Lower lobe of right lung (tissue), 2 donors: ENCODE measurements around the gene METTL22. TPM values are rescaled to one million over a fixed set of nuclear protein-coding genes. Genes with fewer than 3 reads are reported as not detected.

Experiments
- ATAC-seq, 2 donors: fragments of 200-7000 bp; cut with Tn5 transposase; one replicate each; pipeline ENCODE4 v1.9.1; 2020 to 2022; ENCODE audit warnings: mild to moderate bottlenecking in 2 of 2, moderate library complexity in 2 of 2
- DNase-seq: peaks from one replicate; pipeline ENCODE4 v3.0.0-alpha.2; 2020
- H3K27ac ChIP-seq: fragments of 200-600 bp; one replicate; pipeline ENCODE4 v1.8.0; 2022
- H3K27me3 ChIP-seq: fragments of 200-600 bp; one replicate; pipeline ENCODE4 v1.8.0; 2022; ENCODE audit warnings: low read depth
- H3K36me3 ChIP-seq: fragments of 200-600 bp; one replicate; pipeline ENCODE4 v1.8.0; 2022; ENCODE audit warnings: mild to moderate bottlenecking
- H3K4me1 ChIP-seq: fragments of 200-600 bp; one replicate; pipeline ENCODE4 v1.8.0; 2022
- H3K4me3 ChIP-seq: fragments of 200-600 bp; one replicate; pipeline ENCODE4 v1.8.0; 2022; ENCODE audit warnings: mild to moderate bottlenecking
- H3K9me3 ChIP-seq: fragments of 200-600 bp; one replicate; pipeline ENCODE4 v1.8.0; 2022
- intact Hi-C: fragments of 100-400 bp; cut with DNase I; formaldehyde crosslinking; loops from one replicate; pipeline ENCODE4 v1.11.0; 2022
- total RNA-seq: library from RNA; stranded (reverse); fragmentation: NEBNext Ultra II Directional; extraction: Animal tissue kit (Norgen Biotek cat#: 25700); gene quantifications from one replicate; pipeline ENCODE4 v1.2.1, GENCODE V29; 2021
- TF ChIP-seq, protein P1 (sequence below): fragments of 200-600 bp; IDR thresholded peaks from one replicate; pipeline ENCODE4 v1.8.0; 2022; ENCODE audit warnings: antibody characterized with exemption, mild to moderate bottlenecking
- donor health status: DM: no; HTN: yes; CAD: no; lungs with severe emphysema.

The METTL22 gene
- total RNA-seq, 1 donor from 2014 or later = 43.5 TPM

DNA sequence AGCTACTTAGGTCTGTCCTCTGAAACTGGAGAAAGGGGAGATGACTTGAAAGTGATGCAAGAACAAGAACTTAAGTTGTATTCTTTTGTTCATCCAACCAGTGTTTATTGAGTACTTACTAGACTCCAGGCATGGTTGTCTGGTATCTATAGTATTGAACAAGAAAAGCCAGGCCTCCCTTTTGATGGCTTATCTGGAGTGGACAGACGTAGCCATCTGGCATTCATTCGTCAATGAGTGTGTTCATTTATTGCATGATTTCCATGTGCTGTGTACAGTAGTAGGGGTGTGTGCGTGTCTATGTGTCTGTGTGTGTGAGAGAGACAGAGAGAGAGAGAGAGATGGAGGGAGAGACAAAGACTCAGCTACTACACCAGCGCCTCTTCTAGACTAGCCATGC is 62.1 kb downstream of the METTL22 start:
- Histone ChIP-seq H3K4me1 (no peaks in the 10 kb centered on the region), H3K27ac (no peak overlapping the region), H3K9me3 (no peaks in the 10 kb centered on the region), H3K4me3 (no peak overlapping the region), H3K36me3 (no peaks in the 10 kb centered on the region), H3K27me3 (no peaks in the 10 kb centered on the region)
- ATAC-seq = no peak
- TF ChIP-seq, protein P1, sequence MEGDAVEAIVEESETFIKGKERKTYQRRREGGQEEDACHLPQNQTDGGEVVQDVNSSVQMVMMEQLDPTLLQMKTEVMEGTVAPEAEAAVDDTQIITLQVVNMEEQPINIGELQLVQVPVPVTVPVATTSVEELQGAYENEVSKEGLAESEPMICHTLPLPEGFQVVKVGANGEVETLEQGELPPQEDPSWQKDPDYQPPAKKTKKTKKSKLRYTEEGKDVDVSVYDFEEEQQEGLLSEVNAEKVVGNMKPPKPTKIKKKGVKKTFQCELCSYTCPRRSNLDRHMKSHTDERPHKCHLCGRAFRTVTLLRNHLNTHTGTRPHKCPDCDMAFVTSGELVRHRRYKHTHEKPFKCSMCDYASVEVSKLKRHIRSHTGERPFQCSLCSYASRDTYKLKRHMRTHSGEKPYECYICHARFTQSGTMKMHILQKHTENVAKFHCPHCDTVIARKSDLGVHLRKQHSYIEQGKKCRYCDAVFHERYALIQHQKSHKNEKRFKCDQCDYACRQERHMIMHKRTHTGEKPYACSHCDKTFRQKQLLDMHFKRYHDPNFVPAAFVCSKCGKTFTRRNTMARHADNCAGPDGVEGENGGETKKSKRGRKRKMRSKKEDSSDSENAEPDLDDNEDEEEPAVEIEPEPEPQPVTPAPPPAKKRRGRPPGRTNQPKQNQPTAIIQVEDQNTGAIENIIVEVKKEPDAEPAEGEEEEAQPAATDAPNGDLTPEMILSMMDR = no peak
- no peak for DNase-seq
- intact Hi-C loops = no loop called here

GRCh38 chr16:8685617-8686016 is 64.1 kb downstream of the METTL22 start:
- Histone ChIP-seq H3K9me3 (peaks cover 12% of the 10 kb centered on the region), H3K27ac (no peak overlapping the region), H3K4me3 (no peak overlapping the region), H3K36me3 (no peaks in the 10 kb centered on the region), H3K27me3 (no peaks in the 10 kb centered on the region), H3K4me1 (no peaks in the 10 kb centered on the region)
- TF ChIP-seq, protein P1 = no peak
- intact Hi-C loops = no loop called here
- DNase-seq (no peak), ATAC-seq (no peak)

GRCh38 chr16:8686031-8686621 is 64.6 kb downstream of the METTL22 start:
- Histone ChIP-seq H3K9me3 (peaks cover 12% of the 10 kb centered on the region), H3K4me1 (no peaks in the 10 kb centered on the region), H3K36me3 (no peaks in the 10 kb centered on the region), H3K27ac (no peak overlapping the region), H3K4me3 (no peak overlapping the region), H3K27me3 (no peaks in the 10 kb centered on the region)
- peak in 1 of 2 donors; percentile 9 for ATAC-seq
- intact Hi-C loops = no loop called here
- TF ChIP-seq, protein P1 = no peak
- no peak for DNase-seq

GRCh38 chr16:8686879-8687278 is 65.4 kb downstream of the METTL22 start:
- H3K36me3 ChIP-seq = no peaks in the 10 kb centered on the region
- no peak for DNase-seq
- no peaks in the 10 kb centered on the region for H3K4me1 ChIP-seq
- H3K27me3 ChIP-seq = no peaks in the 10 kb centered on the region
- intact Hi-C loops = no loop called here
- TF ChIP-seq, protein P1 = no peak
- ATAC-seq = no peak
- no peak overlapping the region for H3K27ac ChIP-seq
- H3K4me3 ChIP-seq = no peak overlapping the region
- peaks cover 12% of the 10 kb centered on the region for H3K9me3 ChIP-seq

DNA sequence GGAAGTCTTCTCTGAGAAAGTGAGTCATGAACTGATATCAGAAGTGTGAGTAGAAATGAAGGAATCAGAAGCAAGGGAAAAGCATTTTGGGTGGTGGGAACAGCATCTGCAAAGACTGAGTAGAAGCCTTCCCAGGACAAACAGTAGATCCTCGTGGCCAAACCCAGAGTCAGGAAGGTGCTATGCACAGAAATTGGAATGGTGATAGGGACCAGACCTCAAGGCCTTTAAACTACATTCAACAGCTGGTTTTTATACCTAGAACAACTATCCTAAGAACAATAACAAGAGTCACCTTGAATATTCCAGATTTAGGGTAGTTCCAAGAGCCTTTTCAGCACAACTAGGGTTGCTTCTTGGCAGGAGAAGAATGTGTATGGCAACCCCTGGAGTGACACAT is 68.2 kb downstream of the METTL22 start:
- ATAC-seq = no peak
- DNase-seq = no peak
- Histone ChIP-seq H3K9me3 (peaks cover 12% of the 10 kb centered on the region), H3K4me3 (no peak overlapping the region), H3K27ac (no peak overlapping the region), H3K36me3 (no peaks in the 10 kb centered on the region), H3K4me1 (no peaks in the 10 kb centered on the region), H3K27me3 (no peaks in the 10 kb centered on the region)
- TF ChIP-seq, protein P1 = no peak
- intact Hi-C loops = no loop called here
